ENCODE data around the gene MAD1L1.

MAD1L1 gene

DNA sequence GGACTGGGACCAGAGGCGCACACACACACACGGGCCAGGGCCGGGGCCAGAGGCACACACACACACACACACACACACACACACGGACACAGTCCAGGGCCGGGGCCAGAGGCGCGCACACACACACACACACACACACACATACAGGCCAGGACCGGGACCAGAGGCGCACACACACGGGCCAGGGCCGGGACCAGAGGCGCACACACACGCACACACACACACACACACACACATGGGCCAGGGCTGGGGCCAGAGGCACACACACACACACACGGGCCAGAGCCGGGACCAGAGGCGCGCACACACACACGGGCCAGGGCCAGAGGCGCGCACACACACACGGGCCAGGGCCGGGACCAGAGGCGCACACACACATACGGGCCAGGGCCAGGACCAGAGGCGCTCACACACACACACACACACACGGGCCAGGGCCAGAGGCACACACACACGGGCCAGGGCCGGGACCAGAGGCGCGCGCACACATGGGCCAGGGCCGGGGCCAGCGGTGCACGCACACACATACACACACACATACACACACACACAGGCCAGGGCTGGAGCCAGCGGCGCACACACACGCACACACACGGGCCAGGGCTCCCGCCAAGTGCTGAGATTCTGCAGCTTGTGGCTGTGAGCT is 293.8 kb downstream of the MAD1L1 start:
- H3K36me3 ChIP-seq (ENCODE audit: insufficient read depth) = no peaks in the 10 kb centered on the region
- no peak overlapping the region for H3K4me3 ChIP-seq (IDR thresholded peaks at IDR 0.05; ENCODE audit: insufficient read depth, low read depth, low read length)
- TF ChIP-seq, protein P1, sequence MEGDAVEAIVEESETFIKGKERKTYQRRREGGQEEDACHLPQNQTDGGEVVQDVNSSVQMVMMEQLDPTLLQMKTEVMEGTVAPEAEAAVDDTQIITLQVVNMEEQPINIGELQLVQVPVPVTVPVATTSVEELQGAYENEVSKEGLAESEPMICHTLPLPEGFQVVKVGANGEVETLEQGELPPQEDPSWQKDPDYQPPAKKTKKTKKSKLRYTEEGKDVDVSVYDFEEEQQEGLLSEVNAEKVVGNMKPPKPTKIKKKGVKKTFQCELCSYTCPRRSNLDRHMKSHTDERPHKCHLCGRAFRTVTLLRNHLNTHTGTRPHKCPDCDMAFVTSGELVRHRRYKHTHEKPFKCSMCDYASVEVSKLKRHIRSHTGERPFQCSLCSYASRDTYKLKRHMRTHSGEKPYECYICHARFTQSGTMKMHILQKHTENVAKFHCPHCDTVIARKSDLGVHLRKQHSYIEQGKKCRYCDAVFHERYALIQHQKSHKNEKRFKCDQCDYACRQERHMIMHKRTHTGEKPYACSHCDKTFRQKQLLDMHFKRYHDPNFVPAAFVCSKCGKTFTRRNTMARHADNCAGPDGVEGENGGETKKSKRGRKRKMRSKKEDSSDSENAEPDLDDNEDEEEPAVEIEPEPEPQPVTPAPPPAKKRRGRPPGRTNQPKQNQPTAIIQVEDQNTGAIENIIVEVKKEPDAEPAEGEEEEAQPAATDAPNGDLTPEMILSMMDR (conservative IDR thresholded peaks at IDR 0.05; ENCODE audit: low read depth, low read length) = no peak

DNA sequence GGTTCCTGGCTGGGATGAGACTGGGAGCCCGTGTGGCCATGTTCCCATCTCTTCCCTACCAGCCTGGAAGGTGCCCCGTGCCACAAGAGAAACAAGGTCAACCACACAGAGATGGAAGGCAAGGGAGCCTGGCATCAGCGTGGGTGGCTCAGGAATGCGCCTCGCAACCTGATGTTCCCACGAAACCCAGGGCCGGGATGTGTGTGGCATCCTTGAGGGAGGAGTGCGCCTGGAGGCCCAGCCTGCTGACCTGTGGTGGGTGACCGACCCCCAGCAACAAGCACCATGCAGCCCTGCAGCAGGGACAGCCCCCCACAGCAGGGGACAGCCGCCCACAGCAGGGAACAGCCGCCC is 295.5 kb downstream of the MAD1L1 start:
- TF ChIP-seq, protein P1 (conservative IDR thresholded peaks at IDR 0.05; ENCODE audit: low read depth, low read length) = no peak
- peaks cover 4% of the 10 kb centered on the region for H3K4me1 ChIP-seq (ENCODE audit: low read depth, poor library complexity, severe bottlenecking)
- no peaks in the 10 kb centered on the region for H3K36me3 ChIP-seq (ENCODE audit: insufficient read depth)
- H3K4me3 ChIP-seq (IDR thresholded peaks at IDR 0.05; ENCODE audit: insufficient read depth, low read depth, low read length) = no peak overlapping the region
- H4K20me1 ChIP-seq (ENCODE audit: insufficient read depth) = no peaks in the 10 kb centered on the region
- H3K9ac ChIP-seq = no peak overlapping the region
- H3K4me2 ChIP-seq = no peak overlapping the region
- H3K27me3 ChIP-seq (ENCODE audit: insufficient read depth, low read depth) = no peaks in the 10 kb centered on the region
- H3K27ac ChIP-seq = no peak overlapping the region
- no peak overlapping the region for H2AFZ ChIP-seq (ENCODE audit: low read depth)
- no peaks in the 10 kb centered on the region for H3K79me2 ChIP-seq (ENCODE audit: insufficient read depth, low read depth)

More for the DNA sequence above, 293.8 kb downstream of the MAD1L1 start:
- no peaks in the 10 kb centered on the region for H3K79me2 ChIP-seq (ENCODE audit: insufficient read depth, low read depth)
- no peak overlapping the region for H3K27ac ChIP-seq
- H3K9ac ChIP-seq = no peak overlapping the region
- H4K20me1 ChIP-seq (ENCODE audit: insufficient read depth) = no peaks in the 10 kb centered on the region
- no peak overlapping the region for H3K4me2 ChIP-seq
- H3K4me1 ChIP-seq (ENCODE audit: low read depth, poor library complexity, severe bottlenecking) = peaks cover 4% of the 10 kb centered on the region
- H3K27me3 ChIP-seq (ENCODE audit: insufficient read depth, low read depth) = no peaks in the 10 kb centered on the region
- H2AFZ ChIP-seq (ENCODE audit: low read depth) = no peak overlapping the region

DNA sequence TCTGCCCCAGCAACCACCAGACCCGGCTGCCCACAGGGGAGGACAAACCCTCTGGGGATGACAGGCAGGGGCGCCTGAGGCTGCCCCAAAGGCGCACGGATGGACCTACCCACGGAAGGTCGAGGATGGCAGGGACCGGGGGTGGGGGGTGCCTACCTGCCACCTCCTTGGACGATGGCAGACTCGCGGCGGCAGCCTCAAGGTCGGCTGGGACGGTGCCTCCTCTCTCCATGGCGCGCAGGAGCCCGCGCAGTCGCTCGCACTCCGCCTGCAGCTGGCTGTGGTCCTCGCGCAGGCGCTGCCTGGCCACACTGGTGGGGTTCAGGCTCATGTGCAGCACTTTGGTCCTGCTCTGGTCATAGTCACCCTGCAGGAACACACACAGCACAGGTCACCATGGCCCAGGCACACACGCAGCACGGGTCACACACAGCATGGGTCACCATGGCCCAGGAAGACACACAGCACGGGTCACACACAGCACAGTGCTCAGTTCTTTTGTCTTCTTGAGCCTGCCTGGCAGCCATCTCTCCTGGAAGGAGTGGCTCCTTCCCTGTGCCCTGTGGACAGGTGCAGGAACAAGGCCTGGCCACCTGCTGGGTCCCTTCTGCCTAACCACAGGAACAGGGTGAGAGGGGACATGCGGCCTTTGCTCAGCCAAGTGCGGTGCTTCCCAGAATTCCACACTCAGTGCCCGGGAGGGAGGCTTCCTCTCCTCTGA is 296.1 kb downstream of the MAD1L1 start:
- Histone ChIP-seq H2AFZ (ENCODE audit: low read depth) (no peak overlapping the region), H3K4me2 (no peak overlapping the region), H3K27ac (no peak overlapping the region), H3K36me3 (ENCODE audit: insufficient read depth) (no peaks in the 10 kb centered on the region), H3K79me2 (ENCODE audit: insufficient read depth, low read depth) (no peaks in the 10 kb centered on the region), H3K4me3 (IDR thresholded peaks at IDR 0.05; ENCODE audit: insufficient read depth, low read depth, low read length) (no peak overlapping the region), H3K27me3 (ENCODE audit: insufficient read depth, low read depth) (no peaks in the 10 kb centered on the region), H4K20me1 (ENCODE audit: insufficient read depth) (no peaks in the 10 kb centered on the region), H3K4me1 (ENCODE audit: low read depth, poor library complexity, severe bottlenecking) (peaks cover 4% of the 10 kb centered on the region), H3K9ac (no peak overlapping the region)
- TF ChIP-seq, protein P1 (conservative IDR thresholded peaks at IDR 0.05; ENCODE audit: low read depth, low read length) = no peak

DNA sequence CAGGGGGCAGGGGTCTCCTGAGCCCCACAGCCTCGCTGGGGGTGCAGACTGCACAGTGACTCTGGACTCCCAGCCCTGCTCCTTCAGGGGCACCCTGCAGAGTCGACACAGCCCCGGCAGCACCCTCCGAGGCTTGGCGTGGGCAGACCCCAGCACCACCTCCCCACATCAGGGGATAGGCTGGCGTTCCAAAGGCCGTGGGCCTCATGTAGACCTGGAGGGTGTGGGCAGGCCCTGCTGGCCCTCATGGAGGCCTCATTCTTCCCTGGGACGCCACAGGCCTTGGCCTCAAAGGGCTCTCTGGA is 296.8 kb downstream of the MAD1L1 start:
- Histone ChIP-seq H3K36me3 (ENCODE audit: insufficient read depth) (no peaks in the 10 kb centered on the region), H4K20me1 (ENCODE audit: insufficient read depth) (no peaks in the 10 kb centered on the region), H3K79me2 (ENCODE audit: insufficient read depth, low read depth) (no peaks in the 10 kb centered on the region)

More for the DNA sequence above, 296.8 kb downstream of the MAD1L1 start:
- Histone ChIP-seq H3K4me3 (IDR thresholded peaks at IDR 0.05; ENCODE audit: insufficient read depth, low read depth, low read length) (no peak overlapping the region), H3K27me3 (ENCODE audit: insufficient read depth, low read depth) (no peaks in the 10 kb centered on the region), H3K27ac (no peak overlapping the region), H2AFZ (ENCODE audit: low read depth) (no peak overlapping the region), H3K4me2 (no peak overlapping the region), H3K9ac (no peak overlapping the region), H3K4me1 (ENCODE audit: low read depth, poor library complexity, severe bottlenecking) (peaks cover 3% of the 10 kb centered on the region)
- TF ChIP-seq, protein P1 (conservative IDR thresholded peaks at IDR 0.05; ENCODE audit: low read depth, low read length) = no peak
